GM18858 (cell line): Measurements from ENCODE around the gene SPX.

Source experiments
- ATAC-seq: cut with Tn5 transposase; IDR thresholded peaks from one replicate; pipeline ENCODE4 v1.9.1; 2021; ENCODE audit not compliant: unreplicated experiment

Gene SPX

DNA sequence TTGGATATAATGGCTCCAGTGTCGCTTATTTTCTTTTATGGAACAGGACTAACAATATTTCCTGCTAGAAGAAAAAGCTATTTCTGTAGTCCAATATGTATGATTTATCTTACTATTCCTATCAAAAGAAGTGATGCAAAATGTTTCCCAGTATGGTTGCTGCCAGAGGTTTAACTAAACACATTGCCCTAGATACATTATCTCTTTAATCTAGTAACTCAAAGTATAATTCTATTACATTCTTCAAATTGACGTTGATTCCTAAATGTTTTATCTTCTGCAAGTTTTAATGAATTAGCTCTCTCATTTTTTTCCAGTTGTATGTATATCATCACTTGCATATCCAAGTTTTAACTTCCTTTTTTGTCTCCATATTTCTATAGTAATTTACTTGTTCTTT lies 50.3 kb downstream of the SPX start:
- ATAC-seq = no peak

DNA sequence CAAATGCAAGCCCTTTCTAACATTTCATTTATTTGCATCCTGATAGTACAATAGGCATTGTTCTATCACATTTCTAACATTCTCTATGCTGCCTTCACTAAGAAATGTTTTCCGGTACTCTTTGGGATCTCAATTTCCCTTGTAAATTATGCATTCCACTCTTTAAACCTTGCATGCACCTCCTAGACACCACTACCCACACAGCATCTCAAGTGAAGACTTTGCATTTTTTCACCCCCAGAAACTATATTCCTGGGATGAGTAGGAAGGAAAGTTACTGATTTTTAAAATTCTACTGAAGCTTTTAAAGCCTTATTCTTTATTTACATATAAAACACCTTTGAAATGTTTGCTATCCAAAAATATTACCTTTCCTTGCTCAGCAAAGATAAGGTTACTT lies 51.4 kb downstream of the SPX start:
- ATAC-seq = no peak

DNA sequence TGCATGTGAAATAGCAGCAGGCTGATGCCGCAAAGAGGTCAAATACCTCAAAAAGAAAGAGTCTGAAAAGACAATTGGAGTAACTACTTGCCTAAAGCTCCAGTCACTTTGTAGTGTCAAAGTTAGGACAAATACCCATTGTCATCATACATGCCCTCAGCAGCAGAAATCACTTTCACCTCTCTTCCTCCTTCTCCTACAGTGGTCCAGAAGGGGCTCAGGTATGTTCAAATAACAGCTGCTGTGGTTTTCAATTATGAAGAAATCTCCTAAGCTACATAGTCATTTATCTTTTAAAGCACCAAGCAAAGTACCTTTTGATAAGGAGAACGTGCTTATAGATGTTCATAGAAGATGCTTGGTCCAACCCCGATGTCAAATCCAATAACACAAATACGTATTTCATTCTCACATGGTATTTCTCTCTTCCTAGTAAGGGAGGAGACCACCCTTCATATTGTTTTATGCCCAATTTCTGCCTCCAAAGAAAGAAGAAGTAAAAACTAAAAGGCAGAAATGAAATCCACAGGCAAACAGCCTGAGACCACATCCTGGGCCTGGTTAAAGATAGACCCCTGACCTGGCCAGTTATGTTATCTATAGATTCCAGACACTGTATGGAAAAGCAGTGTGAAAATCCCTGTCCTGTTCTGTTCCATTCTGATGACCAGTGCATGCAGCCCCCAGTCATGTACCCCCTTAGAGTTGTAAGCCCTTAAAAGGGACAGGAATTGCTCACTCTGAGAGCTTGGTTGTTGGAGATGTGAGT lies 54.8 kb downstream of the SPX start:
- ATAC-seq = no peak
